Measurements from ENCODE around the gene HECTD1. TPM values are rescaled to one million over a fixed set of nuclear protein-coding genes. Genes with fewer than 3 reads are reported as not detected.

The HECTD1 gene
- total and polyA plus RNA-seq, 8 donors, result 33.5 to 529 (median 182) TPM

DNA sequence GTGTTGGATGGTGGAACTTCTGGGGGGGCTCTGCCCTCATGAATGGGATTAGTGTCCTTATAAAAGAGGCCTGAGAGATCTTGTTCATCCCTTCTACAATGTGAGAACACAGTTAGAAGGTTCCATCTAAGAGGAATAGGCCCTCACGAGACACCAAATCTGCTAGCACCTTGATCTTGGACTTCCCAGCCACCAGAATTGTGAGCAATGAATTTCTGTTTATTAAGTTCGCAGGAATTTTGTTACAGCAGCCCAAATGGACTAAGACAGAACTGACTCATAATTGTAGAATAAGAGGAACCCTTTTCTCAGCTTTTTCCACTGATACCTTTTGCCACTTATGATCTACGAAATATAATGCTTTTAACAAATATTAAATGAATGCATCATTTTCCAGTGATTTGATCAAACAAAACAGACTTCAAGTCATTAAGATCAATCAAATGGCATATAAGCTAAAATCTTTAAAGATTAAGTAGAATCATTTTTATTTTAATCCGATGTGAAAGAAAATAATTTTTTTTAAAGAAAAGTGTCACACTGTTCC, 68.2 kb downstream of the HECTD1 start:
- WGBS, 5 donors, result 95 to 99% (median 96%) methylated on average over 4 of the region's 4 CpGs
- Histone ChIP-seq H3K27me3 (no peaks in the 10 kb centered on the region), H3K36me3 (peaks cover 51 to 100% (median 97%) of the 10 kb centered on the region in 4 donors), H3K4me3 (no peak overlapping the region), H3K9me3 (no peaks in the 10 kb centered on the region), H3K27ac (no peak overlapping the region), H3K4me1 (peaks cover 0 to 14% (median 0%) of the 10 kb centered on the region in 4 donors)
- DNase-seq, result no peak
- intact Hi-C loops (cut with DNase I; ENCODE audit: low total_unique reads), result no loop called here
- TF ChIP-seq EP300 (IDR thresholded peaks at IDR 0.05), result no peak
- TF ChIP-seq, protein P1, sequence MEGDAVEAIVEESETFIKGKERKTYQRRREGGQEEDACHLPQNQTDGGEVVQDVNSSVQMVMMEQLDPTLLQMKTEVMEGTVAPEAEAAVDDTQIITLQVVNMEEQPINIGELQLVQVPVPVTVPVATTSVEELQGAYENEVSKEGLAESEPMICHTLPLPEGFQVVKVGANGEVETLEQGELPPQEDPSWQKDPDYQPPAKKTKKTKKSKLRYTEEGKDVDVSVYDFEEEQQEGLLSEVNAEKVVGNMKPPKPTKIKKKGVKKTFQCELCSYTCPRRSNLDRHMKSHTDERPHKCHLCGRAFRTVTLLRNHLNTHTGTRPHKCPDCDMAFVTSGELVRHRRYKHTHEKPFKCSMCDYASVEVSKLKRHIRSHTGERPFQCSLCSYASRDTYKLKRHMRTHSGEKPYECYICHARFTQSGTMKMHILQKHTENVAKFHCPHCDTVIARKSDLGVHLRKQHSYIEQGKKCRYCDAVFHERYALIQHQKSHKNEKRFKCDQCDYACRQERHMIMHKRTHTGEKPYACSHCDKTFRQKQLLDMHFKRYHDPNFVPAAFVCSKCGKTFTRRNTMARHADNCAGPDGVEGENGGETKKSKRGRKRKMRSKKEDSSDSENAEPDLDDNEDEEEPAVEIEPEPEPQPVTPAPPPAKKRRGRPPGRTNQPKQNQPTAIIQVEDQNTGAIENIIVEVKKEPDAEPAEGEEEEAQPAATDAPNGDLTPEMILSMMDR (IDR thresholded peaks at IDR 0.05), result no peak
- no peak for TF ChIP-seq POLR2A (IDR thresholded peaks at IDR 0.05)
- TF ChIP-seq POLR2AphosphoS5 (IDR thresholded peaks at IDR 0.05), result no peak

DNA sequence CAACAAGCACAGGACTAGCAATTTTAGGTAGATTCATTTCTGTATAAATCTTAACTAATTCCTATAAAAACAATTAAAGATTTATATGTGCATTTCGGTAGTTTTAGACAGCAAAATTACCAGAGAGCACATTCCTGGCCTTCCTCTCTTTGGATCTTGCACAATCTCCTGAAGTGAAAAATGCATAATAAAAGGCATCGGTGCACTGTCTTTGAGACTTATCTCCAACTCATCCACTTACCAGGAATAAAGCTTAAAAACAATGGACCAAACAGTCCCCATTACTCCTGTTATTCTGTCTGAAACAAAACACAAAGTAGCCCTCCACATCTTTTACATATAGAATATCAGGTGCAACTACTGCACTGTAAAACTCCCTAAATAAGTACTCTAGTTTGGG, 69.3 kb downstream of the HECTD1 start:
- Histone ChIP-seq H3K4me3 (no peak overlapping the region), H3K4me1 (peaks cover 0 to 14% (median 0%) of the 10 kb centered on the region in 4 donors), H3K9me3 (no peaks in the 10 kb centered on the region), H3K36me3 (peaks cover 46 to 100% (median 97%) of the 10 kb centered on the region in 4 donors), H3K27ac (no peak overlapping the region), H3K27me3 (no peaks in the 10 kb centered on the region)
- TF ChIP-seq POLR2A (IDR thresholded peaks at IDR 0.05) (no peak), EP300 (IDR thresholded peaks at IDR 0.05) (no peak), POLR2AphosphoS5 (IDR thresholded peaks at IDR 0.05) (no peak)
- TF ChIP-seq, protein P1 (IDR thresholded peaks at IDR 0.05), result no peak
- WGBS, 5 donors, result 75 to 85% (median 78%) methylated on average over 2 of the region's 2 CpGs
- intact Hi-C loops (cut with DNase I; ENCODE audit: low total_unique reads), result no loop called here
- DNase-seq, result no peak

DNA sequence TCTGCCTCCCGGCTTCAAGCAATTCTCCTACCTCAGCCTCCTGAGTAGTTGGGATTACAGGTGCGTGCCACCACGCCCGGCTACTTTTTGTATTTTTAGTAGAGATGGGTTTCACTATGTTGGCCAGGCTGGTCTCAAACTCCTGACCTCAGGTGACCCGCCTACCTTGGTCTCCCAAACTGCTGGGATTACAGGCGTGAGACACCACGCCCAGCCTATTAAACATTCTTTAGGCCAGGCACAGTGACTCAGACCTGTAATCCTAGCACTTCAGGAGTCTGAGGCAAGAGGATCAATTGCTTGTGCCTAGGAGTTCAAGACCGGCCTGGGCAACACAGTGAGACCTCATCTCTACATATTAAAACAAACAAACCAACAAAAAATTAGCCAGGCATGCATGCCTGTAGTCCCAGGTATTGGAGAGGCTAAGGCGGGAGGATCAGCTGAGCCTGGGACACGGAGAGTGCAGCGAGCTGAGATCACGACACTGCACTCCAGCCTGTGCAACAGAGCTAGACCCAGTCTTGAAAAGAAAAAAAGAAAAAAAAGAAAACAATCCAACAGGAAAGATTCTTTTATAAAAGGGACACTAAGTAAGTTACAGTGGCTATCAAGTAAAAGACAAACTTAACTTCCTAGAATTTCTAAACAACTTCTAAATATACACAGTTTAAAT, 70.2 kb downstream of the HECTD1 start:
- peaks cover 0 to 14% (median 0%) of the 10 kb centered on the region in 4 donors for H3K4me1 ChIP-seq

DNA sequence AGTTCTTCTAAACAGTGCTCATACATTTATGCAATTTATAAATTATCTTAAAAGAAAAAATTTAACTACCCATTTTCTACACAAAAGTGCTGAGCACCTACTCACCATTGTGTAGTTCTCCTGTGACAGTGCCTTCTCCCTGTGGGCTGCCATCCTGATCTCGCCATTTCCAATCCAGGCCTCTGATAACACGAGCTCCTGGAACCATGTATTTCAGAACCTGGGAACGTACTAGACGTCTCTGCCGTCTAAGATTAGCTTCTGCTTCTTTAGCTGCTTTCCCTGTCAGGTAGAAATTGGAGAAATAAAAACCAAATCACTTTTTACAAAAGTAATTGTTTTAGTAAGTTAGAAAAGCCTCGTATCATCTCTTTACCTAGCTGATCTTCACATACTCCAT, 74.5 kb downstream of the HECTD1 start:
- H3K4me1 ChIP-seq, result peaks cover 0 to 16% (median 0%) of the 10 kb centered on the region in 4 donors
- no peak overlapping the region for H3K4me3 ChIP-seq
- TF ChIP-seq POLR2A (IDR thresholded peaks at IDR 0.05), result no peak
- TF ChIP-seq, protein P1 (IDR thresholded peaks at IDR 0.05), result no peak
- WGBS, 5 donors, result 87 to 95% (median 90%) methylated on average over 6 of the region's 6 CpGs
- peaks cover 31 to 100% (median 93%) of the 10 kb centered on the region in 4 donors for H3K36me3 ChIP-seq
- DNase-seq, result no peak
- H3K9me3 ChIP-seq, result no peaks in the 10 kb centered on the region
- no peaks in the 10 kb centered on the region for H3K27me3 ChIP-seq
- H3K27ac ChIP-seq, result no peak overlapping the region
- intact Hi-C loops (cut with DNase I; ENCODE audit: low total_unique reads), result no loop called here

More for the DNA sequence above, 70.2 kb downstream of the HECTD1 start:
- peaks cover 47 to 100% (median 97%) of the 10 kb centered on the region in 4 donors for H3K36me3 ChIP-seq
- H3K27ac ChIP-seq, result no peak overlapping the region
- 86 to 96% (median 94%) methylated on average over 11 to 12 of the region's 12 CpGs for WGBS, 5 donors
- no peaks in the 10 kb centered on the region for H3K27me3 ChIP-seq
- no peak for DNase-seq
- H3K4me3 ChIP-seq, result no peak overlapping the region
- TF ChIP-seq, protein P1 (IDR thresholded peaks at IDR 0.05), result no peak
- TF ChIP-seq EP300 (IDR thresholded peaks at IDR 0.05) (no peak), POLR2AphosphoS5 (IDR thresholded peaks at IDR 0.05) (no peak), POLR2A (IDR thresholded peaks at IDR 0.05) (no peak)
- intact Hi-C loops (cut with DNase I; ENCODE audit: low total_unique reads), result no loop called here
- H3K9me3 ChIP-seq, result no peaks in the 10 kb centered on the region

Data from stomach (tissue), 9 donors.